GM11168 (cell line): ENCODE results near the gene RANBP3.

Experiments used
- in situ Hi-C: fragments of 300-500 bp; cut with MboI; formaldehyde crosslinking; loops from one replicate; pipeline ENCODE4 v1.12.0; 2022; ENCODE audit warnings: low sequenced_read_pairs; ENCODE audit not compliant: unreplicated experiment

Gene RANBP3

DNA sequence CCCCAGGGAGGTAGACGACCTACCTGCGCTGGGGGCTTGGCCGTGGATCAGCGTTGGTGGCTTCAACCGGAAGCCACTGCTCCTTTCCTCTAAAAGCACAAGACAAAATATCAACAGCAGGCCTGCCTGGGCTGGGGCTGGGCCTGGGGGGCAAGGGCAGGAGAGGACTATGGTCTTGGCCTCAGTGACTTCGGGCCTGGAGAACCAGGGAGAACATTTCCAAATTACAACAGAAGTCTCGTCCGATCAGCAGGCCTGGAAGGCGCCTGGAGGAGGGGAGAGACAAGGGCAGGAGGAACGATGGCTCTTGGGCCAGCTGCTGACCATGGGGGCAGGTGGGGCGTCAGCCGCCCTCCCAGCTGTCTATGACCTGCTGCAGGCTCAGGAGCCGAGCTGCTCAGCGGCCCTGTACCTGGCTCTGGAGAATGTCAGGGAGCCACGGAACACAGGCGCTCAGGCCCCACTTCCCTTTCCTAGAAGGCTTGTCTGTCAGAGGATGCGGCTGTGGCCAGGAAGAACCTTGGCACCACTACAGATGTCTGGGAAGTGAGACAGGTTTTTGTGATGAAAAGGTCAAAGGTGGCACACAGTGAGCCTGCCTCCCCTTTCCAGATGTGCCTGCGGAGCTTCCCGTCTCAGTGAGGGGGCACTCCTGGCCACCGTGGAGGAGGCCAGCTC is 44.4 kb downstream of the RANBP3 start:
- in situ Hi-C loops: no loop called here

DNA sequence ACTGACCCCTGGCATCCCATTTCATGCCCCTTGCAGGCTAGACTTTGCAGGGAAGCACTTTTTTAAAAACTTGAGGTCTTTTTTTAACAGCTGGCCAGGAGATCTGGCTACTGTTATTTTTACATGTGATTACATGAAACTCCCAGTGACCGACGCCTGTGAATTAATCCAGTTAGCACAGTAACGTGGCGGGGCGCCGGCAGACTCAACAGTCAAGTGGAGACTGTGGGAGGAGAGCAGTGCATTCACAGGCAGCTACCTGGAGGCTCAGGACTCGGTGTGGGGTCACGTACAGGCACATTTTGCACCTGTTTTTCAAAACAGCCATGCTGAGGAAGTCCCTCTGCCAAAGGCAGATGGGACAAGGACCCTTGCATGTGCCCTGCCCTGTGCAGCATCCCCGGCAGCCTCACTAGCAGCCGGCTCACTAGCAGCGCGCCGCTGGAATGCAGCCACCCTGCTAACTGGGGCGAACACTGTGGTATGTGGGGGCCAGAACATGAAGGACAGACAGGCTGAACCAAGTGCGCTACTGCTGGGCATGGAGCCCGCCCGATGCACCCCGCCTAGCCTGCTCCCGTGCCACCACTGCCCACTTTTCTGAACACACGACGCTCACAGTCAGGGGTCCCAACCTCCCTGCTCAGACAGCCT is 45.2 kb downstream of the RANBP3 start:
- in situ Hi-C loops: no loop called here

DNA sequence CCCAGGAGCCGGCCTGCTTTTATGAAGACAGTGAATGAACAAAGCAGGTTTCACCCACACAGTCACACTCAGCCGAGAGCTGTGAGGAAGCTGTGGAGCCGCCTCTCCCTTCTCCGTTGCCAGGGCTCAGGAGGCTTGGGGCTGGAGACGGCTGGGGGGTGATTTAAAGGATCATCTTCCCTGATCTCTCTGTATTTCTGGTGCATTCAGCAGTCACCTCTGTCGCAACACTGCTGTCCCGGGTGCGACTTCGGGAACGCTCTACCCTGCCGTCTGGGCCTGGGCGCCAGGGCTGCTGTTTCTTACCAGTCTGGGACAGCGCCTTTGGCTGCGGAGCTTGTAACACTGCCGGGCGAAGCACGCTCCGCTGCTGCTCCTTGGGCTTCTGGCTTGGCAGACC is 45.8 kb downstream of the RANBP3 start:
- in situ Hi-C loops: no loop called here

DNA sequence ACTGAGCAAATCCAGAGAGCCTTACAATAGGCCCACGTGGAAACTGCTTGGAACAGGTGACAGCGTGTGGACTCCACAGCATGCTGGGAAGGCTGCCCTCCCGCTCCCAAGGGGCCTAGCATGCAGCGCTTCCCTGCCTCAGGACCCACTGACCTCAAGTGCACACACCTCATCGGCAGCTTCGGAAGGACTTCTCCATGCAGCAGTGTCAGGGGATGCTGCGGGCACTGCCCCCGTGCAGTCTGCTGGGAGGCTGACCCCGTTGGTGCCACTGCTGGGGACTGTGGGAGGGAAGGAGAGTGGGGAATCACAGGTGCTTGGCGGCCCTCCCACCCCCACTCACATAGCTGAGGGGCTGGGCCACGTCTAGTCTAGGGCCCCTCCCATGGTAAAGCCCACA is 46.7 kb downstream of the RANBP3 start:
- in situ Hi-C loops: no loop called here

DNA sequence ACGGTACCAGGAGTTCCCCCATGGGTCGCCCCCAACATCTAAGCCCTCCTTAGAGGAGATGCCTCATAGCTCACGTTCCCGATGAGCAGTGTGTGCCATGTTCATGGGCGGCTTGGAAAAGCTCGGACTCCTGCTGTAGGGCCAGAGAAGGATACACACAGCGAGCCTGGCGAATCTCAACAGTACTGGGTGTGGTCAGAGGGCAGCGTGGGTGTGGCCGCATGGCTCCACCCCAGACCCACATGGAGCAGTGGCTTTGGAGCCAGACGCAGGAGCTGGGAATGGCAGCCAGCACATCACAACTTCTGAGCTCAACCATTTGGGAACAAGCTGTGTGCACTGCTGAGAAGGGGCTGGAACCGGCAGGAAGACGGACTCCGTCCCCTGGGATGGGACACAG is 48.3 kb downstream of the RANBP3 start:
- in situ Hi-C loops: no loop called here

DNA sequence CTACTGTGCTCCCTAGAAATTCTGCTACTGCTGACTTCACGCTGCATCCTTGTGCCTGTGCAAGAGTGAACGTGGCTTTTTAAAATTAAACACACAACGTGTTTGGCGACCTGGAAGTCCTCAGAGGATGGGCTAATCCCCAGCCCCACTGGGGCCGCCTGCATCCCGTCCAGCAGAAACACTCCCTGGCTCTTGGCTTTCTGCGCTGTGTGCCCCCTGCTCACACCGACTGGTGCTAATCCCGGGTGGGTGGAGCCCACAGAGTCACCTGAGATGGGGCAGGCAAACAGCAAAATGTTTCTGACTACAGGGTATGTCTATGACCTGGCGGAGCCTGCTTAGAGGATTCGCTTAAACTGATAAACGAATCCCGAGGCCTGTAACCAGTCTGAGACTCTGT is 48.8 kb downstream of the RANBP3 start:
- in situ Hi-C loops: no loop called here

DNA sequence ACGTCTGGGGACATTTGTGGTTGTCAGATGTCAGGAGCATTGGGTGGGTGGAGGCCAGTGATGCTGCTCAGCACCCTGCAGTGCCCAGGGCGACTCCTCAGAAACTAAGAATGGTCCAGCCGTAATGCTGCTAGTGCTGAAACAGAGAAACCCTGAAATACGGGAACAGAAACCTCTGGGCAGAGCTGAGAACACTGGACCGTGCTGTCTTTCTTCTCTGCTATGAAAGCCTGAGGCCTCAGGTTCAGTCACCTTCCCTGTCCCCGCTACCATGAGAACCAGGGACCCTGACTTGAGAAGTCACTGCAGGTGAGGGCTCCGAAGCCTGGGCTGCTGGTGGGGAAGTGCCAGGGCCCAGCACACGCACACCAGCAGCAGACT is 50.5 kb downstream of the RANBP3 start:
- in situ Hi-C loops: no loop called here

DNA sequence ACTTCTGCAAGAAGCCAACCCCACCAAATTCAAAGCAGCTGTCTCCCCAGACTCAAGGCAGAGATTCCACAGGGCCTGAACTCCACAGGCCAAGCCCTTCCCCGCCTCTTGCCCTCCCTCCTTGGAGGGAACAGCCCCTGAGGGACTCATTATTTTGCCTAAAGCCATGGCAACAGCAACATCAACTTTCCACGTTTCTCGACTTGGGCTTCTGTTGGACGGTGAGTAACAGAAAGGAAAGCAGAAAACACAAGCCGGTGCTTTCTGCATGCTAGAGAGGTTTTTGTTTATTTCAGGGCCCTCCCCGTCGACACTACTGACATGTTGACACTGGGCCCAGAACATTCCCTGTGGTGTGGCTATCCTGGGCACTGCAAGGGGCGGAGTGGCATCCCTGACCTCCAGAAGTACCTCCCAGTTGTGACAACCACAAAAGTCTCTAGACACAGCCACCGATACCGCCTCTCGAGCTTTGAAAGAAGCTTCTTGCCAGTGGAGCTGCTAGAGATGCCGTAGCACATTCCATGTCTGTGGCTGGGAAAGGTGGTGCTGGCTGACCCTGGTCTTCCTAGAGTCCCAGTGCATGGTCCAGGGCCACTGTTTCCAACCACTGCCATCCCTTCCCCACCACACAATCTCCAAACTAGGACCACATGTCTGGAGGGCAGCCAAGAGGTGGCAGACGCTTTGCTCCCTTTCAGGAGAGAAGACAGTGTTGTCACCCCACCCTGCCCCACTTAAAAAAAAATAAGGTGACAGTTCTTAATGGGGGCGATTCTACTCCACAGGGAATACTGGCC is 51.1 kb downstream of the RANBP3 start:
- in situ Hi-C loops: no loop called here

DNA sequence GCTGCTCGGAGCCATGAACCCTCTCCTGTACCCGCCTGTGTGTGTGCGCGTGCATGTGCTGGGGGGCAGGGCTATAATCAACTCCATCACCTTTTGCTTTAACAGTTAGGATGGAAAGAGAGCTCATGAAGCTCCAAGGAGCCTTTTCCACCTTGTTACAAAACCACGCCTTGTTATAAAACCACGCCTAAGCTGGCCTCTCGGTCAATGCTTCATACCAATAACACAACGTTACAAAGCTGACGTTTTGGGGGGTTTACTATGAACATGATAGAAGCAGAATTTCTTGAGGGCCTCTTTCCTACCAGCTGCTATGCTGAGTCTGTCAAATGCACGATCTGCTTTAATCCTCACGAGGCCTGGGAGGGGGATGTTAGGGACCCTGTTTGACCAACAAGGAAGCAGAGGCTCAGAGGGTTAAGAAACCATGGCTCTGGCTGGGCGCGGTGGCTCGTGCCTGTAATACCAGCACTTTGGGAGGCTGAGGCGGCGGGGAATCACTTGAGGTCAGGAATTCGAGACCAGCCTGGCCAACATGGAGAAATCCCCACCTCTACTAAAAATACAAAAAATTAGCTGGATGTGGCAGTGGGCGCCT is 52.0 kb downstream of the RANBP3 start:
- in situ Hi-C loops: no loop called here

DNA sequence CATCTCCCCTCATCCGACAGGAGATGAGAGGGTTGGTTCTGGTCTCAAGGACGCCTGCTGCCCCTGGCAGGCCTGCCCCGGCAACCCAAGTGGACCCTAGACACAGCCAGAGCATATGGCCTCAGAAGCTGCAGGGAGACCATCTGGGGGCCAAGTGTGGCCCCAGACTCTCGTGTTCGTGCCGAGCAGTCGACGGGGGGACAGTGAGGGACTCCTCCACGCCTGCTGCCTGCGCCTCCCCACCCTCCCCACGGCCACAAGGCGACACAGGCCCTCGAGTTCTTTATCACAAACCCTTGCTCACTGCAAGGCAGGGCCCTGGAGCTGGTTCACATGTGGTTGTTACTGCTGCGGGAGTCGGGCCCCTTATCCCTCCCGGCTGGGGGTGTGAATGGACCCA is 54.6 kb downstream of the RANBP3 start:
- in situ Hi-C loops: no loop called here

DNA sequence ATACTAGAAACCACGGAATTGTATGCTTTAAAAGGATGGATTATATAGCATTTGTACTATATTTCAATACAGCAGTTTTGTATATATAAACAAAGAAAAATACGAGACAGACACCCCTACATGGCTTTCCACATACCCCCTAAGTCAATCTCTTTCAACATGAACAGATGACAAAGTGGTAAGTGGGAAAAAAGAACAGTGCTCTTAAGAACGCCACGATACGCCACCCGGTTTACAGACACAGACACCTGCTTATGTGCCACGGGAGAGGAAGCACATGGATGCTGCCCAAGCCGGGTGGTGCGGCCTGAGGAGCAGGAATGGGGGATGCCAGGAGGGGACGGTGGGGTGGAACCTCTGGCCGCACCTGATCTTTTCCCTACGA is 55.8 kb downstream of the RANBP3 start:
- in situ Hi-C loops: no loop called here

DNA sequence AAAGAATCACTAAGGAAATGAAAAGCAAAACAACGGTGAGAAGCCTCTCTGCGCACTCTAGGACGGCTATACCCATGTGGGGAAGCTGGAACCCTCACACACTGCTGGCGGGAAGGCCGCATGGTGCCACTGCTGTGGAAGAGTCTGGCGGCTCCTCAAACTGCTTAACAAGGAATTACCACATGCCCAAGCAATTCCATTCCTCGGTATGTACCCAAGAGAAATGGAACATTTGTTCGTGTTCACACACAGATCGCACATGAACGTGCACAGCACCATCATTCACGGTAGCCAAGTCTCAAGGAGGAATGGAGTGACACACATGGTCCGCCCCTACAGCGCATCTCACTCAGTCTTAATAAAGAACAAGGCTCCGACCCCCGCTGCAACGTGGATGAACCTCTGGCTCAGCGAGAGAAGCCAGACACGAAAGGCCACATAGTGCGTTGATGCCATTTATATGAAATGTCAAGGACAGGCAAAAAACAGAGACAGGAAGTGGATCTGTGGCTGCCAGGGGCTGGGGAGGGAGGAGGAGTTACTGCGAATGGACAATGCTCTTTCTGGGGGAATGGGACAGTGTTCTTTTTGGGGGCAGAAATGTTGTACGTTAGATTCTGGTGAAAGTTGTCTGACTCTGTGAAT is 56.3 kb downstream of the RANBP3 start:
- in situ Hi-C loops: no loop called here

DNA sequence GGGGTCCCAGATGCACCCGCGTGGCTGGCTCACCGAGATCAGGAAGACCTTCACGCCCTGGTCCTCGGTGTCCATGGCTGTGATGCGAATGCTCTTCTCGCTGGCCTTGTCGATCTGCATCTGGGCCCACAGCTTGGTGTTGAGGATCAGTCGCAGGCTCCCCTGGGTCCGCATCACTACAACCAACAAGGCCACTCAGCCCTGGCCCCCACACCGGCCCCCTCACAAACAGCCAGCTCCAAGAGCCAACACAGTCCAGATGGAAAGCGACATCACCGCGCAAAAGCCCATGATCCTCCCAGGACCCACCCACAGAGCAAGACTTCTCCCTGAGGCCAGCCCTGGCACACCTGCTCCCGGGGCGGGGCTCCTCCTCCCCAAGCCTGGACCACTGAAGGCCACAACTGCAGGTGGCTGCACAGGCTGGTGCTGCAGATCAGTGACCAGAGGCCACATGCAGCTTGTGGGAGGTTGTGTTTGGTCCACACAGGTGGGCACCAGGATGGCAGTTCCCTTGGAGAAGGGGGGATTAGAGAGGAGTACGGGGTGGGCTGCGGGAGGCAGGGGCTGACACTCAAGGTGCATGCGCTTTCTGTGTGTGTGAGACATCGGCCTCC is 59.4 kb downstream of the RANBP3 start:
- in situ Hi-C loops: no loop called here

DNA sequence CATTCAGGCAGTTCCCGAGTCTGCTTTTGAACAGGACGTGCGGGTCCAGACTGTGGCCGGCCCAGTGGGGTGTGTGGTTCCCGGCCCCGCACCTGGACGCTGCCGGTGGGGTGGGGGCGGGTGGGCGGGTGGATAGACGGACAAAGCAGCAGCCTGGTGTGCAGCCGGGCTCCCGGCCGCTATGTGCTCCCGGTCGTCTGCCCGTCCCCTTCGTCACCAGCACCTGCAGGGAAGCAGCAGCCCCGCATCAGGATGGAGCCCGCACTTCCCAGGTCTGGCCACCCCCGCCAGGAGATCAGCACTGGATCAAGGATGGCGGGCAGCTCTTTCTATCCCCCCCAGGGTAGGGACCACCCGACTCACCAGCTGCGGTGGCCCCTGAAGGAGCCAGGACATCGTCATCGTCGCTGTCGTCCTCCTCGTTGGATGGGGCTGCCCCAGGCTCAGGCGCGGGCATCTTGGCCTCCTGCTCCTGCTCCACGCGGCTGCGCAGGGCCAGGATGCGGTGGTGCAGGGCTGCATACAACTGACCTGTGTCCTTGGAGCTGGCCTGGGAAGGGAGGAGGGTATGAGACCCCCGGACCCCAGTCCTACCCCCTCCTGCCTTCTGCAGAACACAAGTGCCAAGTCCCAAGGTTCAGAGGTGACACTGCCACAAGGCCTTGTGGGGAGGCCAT is 60.4 kb downstream of the RANBP3 start:
- in situ Hi-C loops: no loop called here

DNA sequence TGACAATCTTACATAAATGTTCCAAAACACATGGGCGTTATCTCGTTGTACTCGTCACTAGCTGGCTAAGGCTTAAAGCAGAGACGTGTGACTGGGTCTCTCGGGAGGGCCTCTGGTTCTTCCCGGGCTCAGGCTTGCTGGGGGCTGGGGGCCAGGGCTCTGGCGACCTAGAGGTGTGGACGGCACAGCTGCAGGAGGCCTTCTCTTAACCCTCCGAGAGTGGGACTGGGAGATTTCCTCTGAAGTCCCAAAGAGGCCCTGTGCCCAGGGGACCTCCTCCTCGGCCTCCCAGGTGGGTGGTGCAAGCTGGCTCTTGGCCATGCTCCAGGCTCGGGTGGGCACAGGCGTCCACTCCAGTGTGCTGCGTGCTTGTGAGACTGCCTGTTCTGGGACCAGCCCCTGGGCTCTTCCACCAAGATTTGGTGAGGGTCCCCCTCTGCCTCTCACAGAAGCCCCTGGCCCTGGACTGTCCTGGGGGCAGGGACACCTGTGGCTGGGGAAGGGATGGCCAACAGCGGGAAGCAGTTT is 61.7 kb downstream of the RANBP3 start:
- in situ Hi-C loops: no loop called here

DNA sequence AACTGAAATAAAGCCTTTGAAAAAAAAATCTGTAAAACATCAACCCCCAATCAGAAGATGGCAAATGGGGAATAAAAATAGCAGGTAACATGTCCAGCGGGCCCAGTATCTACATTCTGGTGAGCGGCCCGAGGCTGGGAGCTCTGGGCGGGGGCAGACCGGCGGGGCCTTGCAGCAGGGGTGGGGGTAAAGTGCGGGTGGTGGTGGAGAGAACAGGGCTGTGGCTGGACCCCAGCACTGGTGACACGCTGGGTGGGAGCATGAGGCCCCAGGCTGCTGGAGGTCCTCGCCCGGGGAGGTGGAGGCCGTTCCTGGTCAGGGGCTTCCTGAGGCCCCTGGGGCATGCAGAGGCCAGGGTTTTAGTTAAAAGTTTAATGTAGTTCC is 62.2 kb downstream of the RANBP3 start:
- in situ Hi-C loops: no loop called here

DNA sequence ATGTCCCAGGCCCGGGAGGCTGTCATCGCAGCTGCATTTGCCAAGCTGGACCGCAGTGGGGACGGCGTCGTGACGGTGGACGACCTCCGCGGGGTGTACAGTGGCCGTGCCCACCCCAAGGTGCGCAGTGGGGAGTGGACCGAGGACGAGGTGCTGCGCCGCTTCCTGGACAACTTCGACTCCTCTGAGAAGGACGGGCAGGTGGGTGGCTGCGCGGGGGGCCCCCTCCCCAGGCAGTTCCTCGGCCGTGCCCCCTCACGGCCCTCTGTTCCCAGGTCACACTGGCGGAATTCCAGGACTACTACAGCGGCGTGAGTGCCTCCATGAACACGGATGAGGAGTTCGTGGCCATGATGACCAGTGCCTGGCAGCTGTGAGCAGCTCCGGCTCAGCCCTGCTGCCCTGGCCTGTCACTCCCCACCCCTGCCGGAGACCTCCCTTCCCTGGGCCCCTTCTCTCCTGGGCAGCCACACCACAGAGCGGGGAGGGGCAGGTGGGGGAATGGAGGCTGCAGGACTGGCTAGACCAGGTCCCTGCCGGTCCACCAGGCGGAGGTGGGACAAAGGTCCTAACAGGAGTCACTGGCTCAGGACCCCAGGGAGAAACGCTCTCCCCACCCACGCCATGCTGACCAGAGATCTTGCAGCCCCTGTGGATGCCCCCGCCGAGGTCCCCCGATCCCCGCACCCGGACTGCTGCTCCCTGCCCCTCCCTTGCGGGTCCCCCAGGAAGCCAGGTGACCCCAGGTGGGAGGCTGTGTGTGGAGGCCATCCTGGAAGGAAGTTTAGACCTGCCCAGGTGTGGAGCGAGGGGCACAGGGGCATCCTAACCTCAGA is 62.8 kb downstream of the RANBP3 start:
- in situ Hi-C loops: no loop called here

DNA sequence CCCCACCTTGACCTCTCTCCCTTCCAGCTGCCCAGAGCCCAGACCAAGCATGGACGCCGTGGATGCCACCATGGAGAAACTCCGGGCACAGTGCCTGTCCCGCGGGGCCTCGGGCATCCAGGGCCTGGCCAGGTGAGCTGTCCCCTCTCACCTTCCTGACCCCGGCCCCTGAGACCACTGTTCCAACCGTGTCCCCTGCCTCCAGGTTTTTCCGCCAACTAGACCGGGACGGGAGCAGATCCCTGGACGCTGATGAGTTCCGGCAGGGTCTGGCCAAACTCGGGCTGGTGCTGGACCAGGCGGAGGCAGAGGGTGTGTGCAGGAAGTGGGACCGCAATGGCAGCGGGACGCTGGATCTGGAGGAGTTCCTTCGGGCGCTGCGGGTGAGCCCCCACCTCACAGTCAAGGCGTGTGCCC is 63.6 kb downstream of the RANBP3 start:
- in situ Hi-C loops: no loop called here
